K562 (cell line): Measurements from ENCODE around the gene HIPK1.

Experiments used
- ATF7 ChIP-seq: fragments of 450-650 bp; IDR thresholded peaks from 2 replicates; pipeline ENCODE4 v1.7.1; 2014; ENCODE audit warnings: mild to moderate bottlenecking, moderate library complexity
- CTCF ChIP-seq, 3 experiments: IDR thresholded peaks in 2 of 3; conservative IDR thresholded peaks in 1 of 3; 2 replicates each; pipeline ENCODE4 v1.5.1; 2011 to 2012; ENCODE audit warnings: low read length in 3 of 3, mild to moderate bottlenecking in 3 of 3, control low read depth in 2 of 3, improper control_type of control experiment in 1 of 3, inconsistent platforms in 1 of 3, low read depth in 1 of 3, mixed read lengths in 1 of 3, moderate library complexity in 1 of 3; ENCODE audit not compliant: insufficient read depth in 2 of 3
- NR1H2 ChIP-seq: sonication (generic); formaldehyde crosslinking; IDR thresholded peaks from 2 replicates; pipeline ENCODE4 v1.4.0; 2020; ENCODE audit warnings: mild to moderate bottlenecking, missing genetic modification reagents
- POLR2A ChIP-seq: fragments of 450-650 bp; conservative IDR thresholded peaks from 2 replicates; pipeline ENCODE4 v1.6.1; 2016
- SRF ChIP-seq, 2 experiments: fragments of 250-450, 450-650 bp in 1 of 2; sonication (Bioruptor Pico) in 1 of 2; sonication (generic) in 1 of 2; formaldehyde crosslinking; IDR thresholded peaks; 2 replicates each; pipeline versions ENCODE4 v1.5.0 to v1.5.1; 2020 to 2022; ENCODE audit warnings: mild to moderate bottlenecking in 1 of 2, missing genetic modification reagents in 1 of 2
- YY1 ChIP-seq, 3 experiments: IDR thresholded peaks; 2 replicates each; pipeline ENCODE4 v1.6.1; 2011; ENCODE audit warnings: low read length in 2 of 3, mild to moderate bottlenecking in 2 of 3, moderate library complexity in 2 of 3, borderline replicate concordance in 1 of 3, control low read depth in 1 of 3, low read depth in 1 of 3; ENCODE audit not compliant: insufficient read depth in 3 of 3, insufficient replicate concordance in 2 of 3, control insufficient read depth in 1 of 3, insufficient read length in 1 of 3; ENCODE audit errors: extremely low read depth in 1 of 3
- ZBTB33 ChIP-seq: sonication (generic); formaldehyde crosslinking; IDR thresholded peaks from 2 replicates; pipeline ENCODE4 v1.8.1; 2023; ENCODE audit warnings: mild to moderate bottlenecking, missing genetic modification reagents
- ZNF140 ChIP-seq: fragments of 250-450 bp; sonication (Bioruptor Pico); IDR thresholded peaks from 2 replicates; pipeline ENCODE4 v1.8.0; 2021; ENCODE audit warnings: moderate library complexity, mild to moderate bottlenecking, inconsistent platforms

GRCh38 chr1:113977906-113978305 lies 48.8 kb downstream of the HIPK1 start:
- TF ChIP-seq ZNF140 (CRISPR knock-in tag) (no peak), ZBTB33 (CRISPR knock-in tag) (no peak), SRF (CRISPR knock-in tag; IDR thresholded peaks at IDR 0.05) (no peak), ATF7 (no peak), YY1 (IDR thresholded peaks at IDR 0.05; ENCODE audit: borderline replicate concordance in 1 of 3, control insufficient read depth in 1 of 3, extremely low read depth in 1 of 3, insufficient read depth in 3 of 3, insufficient read length in 1 of 3, insufficient replicate concordance in 2 of 3, low read depth in 1 of 3, low read length in 2 of 3) (no peak), CTCF (IDR thresholded peaks at IDR 0.05 in 2 of 3, conservative IDR thresholded peaks at IDR 0.05 in 1 of 3; ENCODE audit: insufficient read depth in 2 of 3, low read depth in 1 of 3, low read length in 3 of 3) (no peak), NR1H2 (CRISPR knock-in tag) (no peak), POLR2A (no peak)
